ENCODE results near the gene BCAM.
"Not testable (repeated sequence)": the region's sequence is repeated elsewhere in the genome, so short reads cannot be mapped to it uniquely, and the experiment has no call there.

The BCAM gene

DNA sequence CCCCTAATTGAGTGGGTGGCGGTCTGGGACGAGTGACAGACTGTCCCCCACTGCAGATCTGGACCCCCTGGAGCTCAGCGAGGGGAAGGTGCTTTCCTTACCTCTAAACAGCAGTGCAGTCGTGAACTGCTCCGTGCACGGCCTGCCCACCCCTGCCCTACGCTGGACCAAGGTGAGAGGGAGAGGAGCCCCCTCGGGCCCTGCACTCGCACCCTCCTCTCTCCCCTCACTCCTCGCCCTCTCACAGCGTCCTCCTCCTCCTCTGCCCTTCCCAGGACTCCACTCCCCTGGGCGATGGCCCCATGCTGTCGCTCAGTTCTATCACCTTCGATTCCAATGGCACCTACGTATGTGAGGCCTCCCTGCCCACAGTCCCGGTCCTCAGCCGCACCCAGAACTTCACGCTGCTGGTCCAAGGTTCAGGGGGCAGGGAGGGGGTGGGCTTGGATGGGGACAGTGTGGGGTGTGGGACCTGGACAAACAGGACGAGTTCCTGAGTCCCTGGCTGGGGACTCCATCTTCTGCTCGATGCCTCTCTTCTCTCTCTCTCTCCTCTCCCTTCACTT, 9.6 kb downstream of the BCAM start:
- no peak for ATAC-seq

DNA sequence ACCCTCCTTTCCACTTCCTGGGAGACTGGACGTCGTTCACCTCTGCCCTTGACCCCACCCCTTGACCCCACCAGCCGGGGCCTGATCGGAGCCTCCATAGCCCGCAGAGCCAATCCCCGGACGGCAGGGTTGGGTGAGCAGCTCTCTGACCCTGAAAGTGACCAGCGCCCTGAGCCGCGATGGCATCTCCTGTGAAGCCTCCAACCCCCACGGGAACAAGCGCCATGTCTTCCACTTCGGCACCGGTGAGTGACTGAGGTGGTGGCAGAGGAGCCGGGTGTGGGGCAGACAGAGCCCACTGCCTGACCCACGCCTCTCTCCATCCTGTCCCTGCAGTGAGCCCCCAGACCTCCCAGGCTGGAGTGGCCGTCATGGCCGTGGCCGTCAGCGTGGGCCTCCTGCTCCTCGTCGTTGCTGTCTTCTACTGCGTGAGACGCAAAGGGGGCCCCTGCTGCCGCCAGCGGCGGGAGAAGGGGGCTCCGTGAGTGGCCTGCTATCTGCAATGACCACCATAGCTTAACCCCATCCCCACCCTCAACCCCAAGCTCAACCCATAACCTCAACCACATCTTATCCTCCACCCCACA, 10.4 kb downstream of the BCAM start:
- ATAC-seq: no peak

DNA sequence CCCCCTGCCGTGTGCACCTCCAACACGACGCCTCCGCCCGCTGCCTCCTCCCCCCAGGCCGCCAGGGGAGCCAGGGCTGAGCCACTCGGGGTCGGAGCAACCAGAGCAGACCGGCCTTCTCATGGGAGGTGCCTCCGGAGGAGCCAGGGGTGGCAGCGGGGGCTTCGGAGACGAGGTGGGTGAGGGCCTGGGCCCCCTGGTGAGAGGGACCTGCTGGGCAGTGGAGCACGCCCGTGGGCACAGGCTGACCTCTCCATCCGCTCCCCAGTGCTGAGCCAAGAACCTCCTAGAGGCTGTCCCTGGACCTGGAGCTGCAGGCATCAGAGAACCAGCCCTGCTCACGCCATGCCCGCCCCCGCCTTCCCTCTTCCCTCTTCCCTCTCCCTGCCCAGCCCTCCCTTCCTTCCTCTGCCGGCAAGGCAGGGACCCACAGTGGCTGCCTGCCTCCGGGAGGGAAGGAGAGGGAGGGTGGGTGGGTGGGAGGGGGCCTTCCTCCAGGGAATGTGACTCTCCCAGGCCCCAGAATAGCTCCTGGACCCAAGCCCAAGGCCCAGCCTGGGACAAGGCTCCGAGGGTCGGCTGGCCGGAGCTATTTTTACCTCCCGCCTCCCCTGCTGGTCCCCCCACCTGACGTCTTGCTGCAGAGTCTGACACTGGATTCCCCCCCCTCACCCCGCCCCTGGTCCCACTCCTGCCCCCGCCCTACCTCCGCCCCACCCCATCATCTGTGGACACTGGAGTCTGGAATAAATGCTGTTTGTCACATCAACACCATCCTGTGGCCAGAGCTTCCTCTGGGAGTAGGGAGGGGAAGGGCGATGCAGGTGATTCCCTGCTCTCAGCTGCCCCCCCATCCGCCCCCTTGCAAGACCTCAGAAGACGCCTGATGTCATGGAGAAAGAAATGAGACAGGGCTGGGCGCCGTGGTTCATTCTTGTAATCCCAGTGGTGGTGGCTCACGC, 12.0 kb downstream of the BCAM start:
- no peak for ATAC-seq

DNA sequence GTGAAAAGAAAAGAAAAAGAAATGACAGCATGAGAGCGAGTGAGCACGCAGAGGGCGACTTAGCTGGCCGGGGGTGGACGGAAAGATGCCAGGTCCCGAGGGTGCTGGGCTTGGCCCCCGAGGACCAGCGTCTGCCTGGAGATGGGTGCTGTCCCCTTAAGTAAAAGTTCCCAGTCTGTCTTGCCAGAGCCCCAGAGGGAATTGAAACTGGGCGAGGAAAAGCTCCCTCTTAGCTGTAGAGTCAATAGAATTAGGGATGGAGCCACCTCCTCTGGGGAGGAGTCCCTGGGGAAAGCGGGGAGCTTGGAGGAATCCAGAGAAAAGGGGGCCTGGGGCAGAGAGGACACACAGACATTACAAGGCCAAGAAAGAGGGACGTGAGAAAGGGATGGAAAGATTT, 13.3 kb downstream of the BCAM start:
- no peak for ATAC-seq

DNA sequence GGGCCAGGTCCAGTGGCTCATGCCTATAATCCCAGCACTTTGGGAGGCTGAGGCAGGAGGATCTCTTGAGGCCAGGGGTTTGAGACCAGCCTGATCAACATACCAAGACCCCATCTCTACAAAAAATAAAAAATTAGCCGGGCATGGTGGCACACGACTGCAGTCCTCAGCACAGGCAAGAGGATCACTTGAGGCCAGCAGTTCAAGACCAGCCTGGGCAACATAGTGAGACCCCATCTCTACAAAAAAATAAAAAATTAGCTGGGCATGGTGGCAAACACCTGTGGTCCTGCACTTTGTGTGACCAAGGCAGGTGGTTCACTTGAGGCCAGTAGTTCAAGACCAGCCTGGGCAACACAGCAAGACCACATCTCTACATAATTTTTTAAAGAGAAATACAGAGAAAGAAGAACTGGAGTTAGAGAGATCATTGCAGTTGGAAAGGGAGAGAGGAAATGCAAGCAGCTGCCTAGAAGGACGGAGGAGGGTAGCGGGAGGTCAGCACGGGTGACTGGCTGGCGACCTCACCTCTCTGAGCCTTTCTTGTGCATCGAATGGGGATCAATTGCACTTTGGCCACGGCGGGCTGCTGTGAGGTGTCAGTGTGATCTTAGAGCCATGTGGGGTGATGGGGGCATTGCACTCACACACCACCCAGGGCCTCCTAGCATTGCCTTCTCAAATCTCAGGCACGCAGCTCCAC, 13.9 kb downstream of the BCAM start:
- no peak for ATAC-seq

DNA sequence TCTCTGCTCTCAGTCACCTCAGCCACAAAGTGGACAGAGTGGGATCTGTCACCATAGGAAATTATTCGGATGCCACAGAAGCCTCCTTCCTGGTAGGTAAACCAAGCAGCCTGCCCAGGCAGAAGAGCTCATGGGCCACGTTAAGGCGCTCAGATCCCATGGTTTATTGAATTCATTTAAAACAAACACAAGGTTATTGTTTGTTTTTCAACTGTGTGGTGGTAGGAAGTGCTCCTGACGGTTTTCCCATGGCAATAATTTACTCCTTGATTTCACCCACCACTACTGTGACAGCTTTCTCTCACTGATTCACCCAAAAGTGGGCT, 14.4 kb downstream of the BCAM start:
- no peak for ATAC-seq

DNA sequence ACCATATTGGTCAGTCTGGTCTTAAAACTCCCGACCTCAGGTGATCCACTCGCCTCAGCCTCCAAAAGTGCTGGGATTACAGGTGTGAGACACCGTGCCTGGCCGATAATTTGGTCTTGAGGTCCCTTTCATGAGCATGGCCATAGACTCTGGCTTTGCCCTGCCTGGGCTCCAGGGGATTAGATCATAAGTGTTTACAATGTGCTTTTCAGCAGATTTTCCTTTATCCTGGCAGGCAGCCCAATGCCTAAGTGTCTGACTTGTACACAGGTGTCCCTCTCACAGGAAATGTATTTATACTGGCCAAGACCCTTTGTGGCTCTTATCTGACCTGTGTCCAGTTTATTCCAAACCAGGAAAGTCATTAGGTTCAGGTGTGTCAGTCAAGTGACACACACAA, 15.9 kb downstream of the BCAM start:
- no peak for ATAC-seq

DNA sequence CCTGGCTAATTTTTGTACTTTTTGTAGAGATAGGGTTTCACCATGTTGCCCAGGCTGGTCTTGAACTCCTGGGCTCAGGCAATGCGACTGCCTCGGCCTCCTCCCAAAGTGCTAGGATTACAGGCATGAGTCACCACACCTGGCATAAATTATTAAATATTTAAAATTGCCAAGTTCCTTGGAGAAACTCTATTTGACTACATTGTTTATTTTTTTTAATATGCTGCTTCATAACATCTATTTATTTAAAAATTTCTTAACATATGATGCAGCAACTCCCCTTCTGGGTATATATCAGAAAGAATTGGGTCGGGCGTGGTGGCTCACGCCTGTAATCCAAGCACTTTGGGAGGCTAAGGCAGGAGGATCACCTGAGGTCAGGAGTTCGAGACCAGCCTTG, 24.0 kb downstream of the BCAM start:
- ATAC-seq: not testable (repeated sequence)

DNA sequence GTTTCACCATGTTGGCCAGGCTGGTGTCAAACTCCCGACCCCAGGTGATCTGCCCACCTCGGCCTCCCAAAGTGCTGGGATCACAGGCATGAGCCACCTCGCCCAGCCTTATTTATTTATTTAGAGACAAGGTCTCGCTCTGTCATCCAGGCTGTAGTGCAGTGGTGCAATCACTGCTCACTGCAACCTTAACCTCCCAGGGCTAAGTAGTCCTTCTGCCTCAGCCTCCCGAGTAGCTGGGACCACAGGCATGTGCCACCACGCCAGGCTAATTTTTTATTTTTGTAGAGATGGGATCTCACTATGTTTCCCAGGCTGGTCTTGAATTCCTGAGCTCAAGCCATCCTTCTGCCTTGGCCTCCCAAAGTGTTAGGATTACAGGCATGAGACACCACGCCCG, 25.5 kb downstream of the BCAM start:
- not testable (repeated sequence) for ATAC-seq

DNA sequence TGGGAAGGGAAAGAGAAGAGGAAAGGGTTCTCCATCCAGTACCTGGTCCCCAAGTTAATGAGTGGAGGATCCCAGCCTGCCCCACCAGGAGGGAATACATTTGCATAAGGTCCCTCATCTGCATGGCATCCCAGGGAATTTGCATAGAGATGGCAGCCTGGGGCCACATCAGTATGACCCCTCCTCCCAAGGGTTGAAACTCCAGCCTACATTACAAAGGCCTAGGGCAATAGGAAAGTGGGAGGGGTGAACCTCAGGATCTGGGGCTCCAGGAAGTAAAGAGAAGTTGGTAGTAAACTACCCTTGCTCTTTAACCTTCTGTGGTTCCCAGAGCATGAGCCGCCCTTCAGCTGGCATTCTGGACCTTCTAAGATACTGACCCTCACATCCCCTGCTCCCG, 30.4 kb downstream of the BCAM start:
- ATAC-seq: no peak

DNA sequence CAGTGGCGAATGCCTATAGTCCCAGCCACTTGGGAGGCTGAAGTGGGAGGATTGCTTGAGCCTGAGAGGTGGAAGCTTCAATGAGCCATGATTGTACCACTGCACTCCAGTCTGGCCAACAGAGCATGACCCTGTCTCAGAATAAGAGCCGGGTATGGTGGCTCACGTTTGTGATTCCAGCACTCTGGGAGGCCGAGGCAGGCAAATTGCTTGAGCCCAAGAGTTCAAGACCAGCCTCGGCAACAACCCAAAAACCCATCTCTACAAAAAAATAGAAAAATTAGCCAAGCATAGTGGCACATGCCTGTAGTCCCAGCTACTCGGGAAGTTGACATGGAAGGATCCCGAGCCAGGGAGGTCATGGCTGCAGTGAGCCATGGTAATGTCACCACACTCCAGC, 31.9 kb downstream of the BCAM start:
- ATAC-seq: no peak

DNA sequence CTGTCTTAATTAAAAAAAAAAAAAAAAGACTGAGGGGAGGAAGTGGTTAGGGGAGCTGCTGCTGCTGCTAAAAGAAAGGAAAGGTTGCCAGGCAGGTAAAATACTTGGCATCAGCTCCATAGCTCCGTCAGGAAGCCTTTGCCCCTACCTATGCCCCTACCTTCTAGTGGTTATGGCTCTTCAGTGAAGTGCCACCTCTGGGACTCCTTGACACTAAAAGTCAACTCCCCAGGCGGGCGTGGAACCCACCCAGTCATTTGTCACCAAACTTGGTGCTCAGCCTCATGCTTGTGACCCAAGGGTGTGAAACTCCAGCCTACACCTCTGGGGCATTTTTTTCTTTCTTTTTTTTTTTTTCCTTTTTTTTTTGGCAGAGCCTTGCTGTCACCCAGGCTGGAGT, 32.3 kb downstream of the BCAM start:
- no peak for ATAC-seq

DNA sequence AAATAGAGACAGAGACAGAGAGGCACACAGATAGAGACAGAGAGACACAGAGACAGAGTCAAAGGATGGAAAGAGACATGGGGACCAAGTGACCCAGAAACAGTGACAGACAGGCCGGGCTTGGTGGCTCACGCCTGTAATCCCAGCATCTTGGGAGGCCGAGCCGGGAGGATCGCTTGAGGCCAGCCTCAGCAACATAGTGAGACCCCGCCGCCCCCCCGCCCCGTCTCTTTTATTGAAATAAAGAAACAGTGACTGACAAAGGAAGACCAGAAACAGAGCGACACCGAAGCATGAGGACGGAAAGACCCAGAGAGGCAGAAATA, 36.3 kb downstream of the BCAM start:
- ATAC-seq: no peak

DNA sequence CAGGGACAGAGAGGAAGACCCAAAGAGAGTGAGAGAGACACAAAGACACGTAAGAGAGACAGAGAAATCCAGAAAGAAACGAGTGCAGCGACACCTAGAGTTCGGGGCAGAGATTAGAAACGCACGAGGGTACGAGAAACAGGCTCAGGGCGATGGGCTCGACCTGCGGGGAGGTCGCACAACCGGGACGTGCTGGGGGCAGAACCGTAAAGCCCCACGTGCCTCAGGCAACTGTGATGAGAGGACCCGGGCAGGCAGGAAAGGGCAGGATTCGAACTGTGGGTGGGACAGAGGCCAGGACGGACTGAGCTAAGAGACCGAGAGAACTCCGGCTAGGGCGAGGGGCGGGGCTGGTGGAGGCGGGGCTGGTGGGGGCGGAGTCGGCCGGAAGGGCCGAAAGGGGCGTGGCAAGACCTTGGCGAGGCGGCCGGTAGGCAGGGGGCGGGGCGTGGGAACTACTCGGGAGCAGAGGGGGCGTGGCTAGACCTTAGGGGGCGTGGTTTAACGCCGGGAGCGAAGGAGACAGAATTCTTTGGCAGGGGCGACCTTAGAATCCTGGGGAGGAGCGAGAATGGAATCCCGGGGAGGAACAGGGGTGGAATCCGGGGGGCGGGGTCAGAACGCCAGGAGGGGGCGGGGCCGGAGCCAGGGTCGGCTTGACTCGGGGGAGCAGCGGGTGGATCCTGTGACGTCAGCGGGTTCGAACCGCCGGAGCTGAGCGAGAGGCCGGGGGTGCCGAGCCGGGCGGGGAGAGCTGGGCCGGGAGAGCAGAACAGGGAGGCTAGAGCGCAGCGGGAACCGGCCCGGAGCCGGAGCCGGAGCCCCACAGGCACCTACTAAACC, 36.9 kb downstream of the BCAM start, which contains the start of gene NECTIN2:
TSS of gene NECTIN2 (plus strand) at position 686 of the 843 bp plus-strand sequence. CDS start 229 bp downstream, outside the sequence.
- ATAC-seq: peak; percentile 57 to 65

DNA sequence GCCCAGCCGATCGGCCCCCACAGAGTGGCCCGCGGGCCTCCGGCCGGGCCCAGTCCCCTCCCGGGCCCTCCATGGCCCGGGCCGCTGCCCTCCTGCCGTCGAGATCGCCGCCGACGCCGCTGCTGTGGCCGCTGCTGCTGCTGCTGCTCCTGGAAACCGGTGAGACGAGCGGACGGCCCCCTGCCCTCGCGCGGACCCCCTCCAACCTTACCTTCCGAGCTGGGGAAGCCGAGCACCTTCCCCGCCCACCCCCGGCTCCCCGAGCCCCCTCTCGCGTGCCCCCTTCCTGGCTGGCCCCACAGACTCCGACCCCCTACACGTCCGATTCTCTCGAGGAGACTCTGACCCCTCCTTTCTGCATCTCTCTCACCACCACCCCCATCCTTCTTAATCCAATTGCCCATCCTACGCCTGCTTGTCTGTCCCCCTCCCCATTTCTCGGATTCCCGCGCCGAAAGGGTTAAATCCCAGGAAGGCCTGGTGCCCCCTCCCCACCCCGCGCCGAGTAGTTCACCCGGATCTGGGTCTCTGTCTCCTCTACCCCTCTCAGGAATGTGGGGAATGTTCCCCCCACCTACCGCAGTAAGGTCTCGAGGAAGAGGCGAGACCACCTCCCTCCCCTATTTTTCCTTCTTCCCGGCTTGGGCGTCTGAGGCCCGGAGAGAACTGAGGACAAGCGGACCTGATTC, 37.7 kb downstream of the BCAM start:
- ATAC-seq: no peak

DNA sequence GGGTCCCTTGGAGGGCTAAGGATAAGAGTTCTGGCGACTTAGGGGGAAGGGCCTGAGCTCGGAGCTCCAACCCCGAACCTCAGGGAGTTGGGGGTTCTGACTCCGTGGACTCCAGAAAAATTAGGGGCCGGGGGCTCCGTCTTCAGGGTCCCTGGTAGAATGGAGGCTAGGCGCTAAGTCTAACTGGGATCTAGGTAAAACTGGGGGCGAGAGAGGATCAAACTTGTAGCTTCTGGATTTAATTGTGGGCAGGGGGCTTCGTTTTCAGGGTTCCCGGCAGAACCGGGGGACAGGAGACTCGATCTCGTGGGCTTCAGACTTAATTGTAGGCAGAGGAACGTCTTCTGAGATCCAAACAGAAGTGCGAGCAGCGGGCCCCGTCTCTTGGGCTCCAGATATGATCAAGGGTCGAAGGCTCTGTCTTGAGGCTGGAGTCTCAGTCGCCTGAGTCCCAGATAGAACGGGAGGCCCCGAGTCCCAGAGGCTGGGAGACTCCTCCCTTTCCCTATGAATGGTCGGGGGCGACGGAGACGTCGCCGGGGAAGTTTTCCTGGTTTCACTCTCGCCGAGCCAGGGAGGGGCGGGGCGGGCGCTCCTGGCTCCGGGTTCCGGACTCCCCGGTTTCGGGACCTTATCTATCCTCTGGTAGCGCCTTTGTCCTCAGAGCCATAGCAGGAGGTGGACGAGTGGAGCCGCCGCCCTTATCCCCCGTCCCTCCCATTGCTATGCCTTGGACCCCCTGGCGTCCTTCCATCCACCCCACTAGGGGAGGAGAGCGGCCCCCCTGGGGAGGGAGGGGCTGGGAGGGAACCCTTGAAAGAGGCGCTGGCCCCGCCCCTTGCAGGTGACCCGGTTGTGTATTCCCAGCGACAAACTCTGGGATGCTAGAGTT, 38.5 kb downstream of the BCAM start:
- no peak for ATAC-seq

DNA sequence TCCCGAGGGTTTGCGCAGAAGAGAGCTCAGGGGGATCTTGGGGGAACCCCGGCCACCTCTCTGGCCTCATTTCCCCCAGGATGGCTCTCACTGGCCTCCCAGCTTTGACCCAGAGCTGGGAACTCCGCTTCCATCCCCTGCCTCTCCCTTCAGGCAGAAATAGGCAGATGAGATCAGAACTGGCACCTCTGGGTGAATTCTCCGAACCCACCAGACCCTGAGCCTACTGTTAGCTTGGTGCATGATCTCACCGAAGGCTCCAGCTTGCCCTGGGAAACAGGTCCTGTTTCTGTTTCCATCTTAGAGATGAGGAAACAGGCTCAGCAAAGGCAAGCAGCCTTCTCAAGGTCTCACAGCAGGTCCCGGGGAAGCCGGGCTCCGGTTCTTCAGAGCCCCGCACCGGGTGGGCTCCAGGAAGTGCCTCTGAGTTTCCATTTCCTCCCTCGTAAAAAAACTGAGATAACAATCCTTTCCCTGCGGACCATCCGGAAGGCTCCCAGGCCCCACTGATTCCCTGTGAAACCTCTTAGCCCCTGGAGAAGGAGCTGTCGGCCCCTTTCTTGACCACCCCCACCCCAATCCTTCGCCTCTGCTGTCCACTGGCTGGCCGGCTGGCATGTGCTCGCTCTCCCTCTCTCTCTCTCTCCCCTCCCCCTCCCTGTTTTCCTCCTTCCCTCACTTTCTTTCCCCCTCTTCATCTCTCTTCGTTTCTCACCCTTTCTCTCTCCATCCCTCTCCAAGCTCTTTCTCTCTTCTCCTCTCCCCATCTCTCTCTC, 39.3 kb downstream of the BCAM start:
- no peak for ATAC-seq

DNA sequence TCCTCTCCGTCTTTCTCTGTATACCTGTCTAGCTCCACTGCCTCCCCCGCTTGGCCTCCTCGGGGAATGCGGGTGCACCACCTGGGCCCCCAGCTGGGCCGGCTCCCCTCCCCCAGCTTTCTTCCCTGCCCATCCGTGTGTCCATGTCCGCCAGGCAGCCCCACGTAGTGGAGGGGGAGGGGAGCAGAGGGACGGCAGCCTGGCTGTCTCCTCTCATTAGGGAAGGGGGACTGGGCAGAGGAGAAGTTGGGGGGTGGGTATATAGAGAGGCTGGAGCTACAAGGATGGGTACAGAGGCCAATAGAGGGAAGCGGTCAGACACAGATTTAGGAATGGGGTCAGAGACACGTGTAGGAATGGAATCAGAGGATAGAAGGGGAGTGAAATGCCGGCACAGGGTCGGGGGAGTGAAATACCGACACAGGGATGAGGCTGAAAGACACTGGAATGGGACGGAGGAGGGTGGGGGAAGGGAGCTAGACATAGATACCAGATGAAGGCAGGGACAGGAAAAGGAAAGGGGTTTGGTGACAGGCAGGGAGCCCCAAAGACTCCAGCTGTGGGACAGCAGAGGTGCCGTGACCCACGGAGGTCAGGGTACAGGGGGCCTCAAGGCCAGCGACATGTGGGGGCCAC, 40.0 kb downstream of the BCAM start:
- ATAC-seq: no peak

DNA sequence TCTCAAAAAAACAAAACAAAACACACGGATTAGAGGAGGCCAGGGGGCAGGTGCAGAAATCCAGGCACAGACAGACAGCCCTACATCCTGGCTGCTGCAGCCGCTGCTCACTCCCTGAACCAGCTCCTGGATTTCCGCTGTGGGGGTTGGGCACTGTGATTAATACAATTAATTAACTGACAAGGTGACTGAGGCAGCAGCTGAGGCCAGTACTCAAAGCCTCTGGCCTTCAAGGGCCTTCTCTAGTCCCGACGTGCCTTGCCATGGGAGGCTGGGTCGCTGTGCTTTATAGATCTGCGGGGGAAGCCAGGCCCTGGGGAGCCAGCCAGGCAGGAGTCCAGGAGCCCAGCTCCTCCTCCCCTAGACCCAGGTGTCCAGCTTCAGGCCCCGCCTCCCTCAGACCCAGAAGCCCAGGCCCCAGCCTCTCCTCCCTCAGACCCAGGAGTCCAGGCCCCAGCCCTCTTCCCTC, 41.8 kb downstream of the BCAM start:
- ATAC-seq: no peak

Data from activated CD4-positive, CD25-positive, alpha-beta regulatory T cell treated with anti-CD3 and anti-CD28 coated beads, Interleukin-2, amount 50 U/mL, for 24 hours (primary cell).